ENCODE data around the gene KPNA4. TPM values are rescaled to one million over a fixed set of nuclear protein-coding genes. Genes with fewer than 3 reads are reported as not detected.

Gene KPNA4
- total RNA-seq, 1 donor from 2014 or later: 49.3 TPM

- intact Hi-C loops (cut with micrococcal nuclease): no loop called here
These were observed 67.2 kb downstream of the KPNA4 start for GRCh38 chr3:160498202-160498601.

GRCh38 chr3:160490166-160490565 is 75.2 kb downstream of the KPNA4 start:
- intact Hi-C loops (cut with micrococcal nuclease): no loop called here

GRCh38 chr3:160486459-160486869 is 78.9 kb downstream of the KPNA4 start:
- intact Hi-C loops (cut with micrococcal nuclease): loop anchor here (1.0 to 5.0 kb wide), 12 partner anchors 37 to 1224 kb away; partner anchors contain the start of genes C3orf80, IL12A and TRIM59

- intact Hi-C loops (cut with micrococcal nuclease): no loop called here
These were observed 82.6 kb downstream of the KPNA4 start for GRCh38 chr3:160482796-160483195.

GRCh38 chr3:160481856-160482255 is 83.5 kb downstream of the KPNA4 start:
- intact Hi-C loops (cut with micrococcal nuclease): no loop called here

- intact Hi-C loops (cut with micrococcal nuclease): no loop called here
These were observed 84.4 kb downstream of the KPNA4 start for GRCh38 chr3:160480931-160481330.

GRCh38 chr3:160479376-160479775 is 86.0 kb downstream of the KPNA4 start:
- intact Hi-C loops (cut with micrococcal nuclease): no loop called here

- intact Hi-C loops (cut with micrococcal nuclease): no loop called here
These were observed 87.0 kb downstream of the KPNA4 start for GRCh38 chr3:160478338-160478737.

GRCh38 chr3:160477750-160478149 is 87.6 kb downstream of the KPNA4 start:
- intact Hi-C loops (cut with micrococcal nuclease): no loop called here

GRCh38 chr3:160475884-160476283 is 89.5 kb downstream of the KPNA4 start:
- intact Hi-C loops (cut with micrococcal nuclease): no loop called here

- intact Hi-C loops (cut with micrococcal nuclease): no loop called here
These were observed 90.2 kb downstream of the KPNA4 start for GRCh38 chr3:160475153-160475552.

- intact Hi-C loops (cut with micrococcal nuclease): no loop called here
These were observed 90.9 kb downstream of the KPNA4 start for GRCh38 chr3:160474416-160474838.

- intact Hi-C loops (cut with micrococcal nuclease): no loop called here
These were observed 91.4 kb downstream of the KPNA4 start for GRCh38 chr3:160473978-160474377.

- intact Hi-C loops (cut with micrococcal nuclease): no loop called here
These were observed 92.2 kb downstream of the KPNA4 start for GRCh38 chr3:160473221-160473620.

- intact Hi-C loops (cut with micrococcal nuclease): no loop called here
These were observed 93.0 kb downstream of the KPNA4 start for GRCh38 chr3:160472344-160472743.

GRCh38 chr3:160471892-160472291 is 93.5 kb downstream of the KPNA4 start:
- intact Hi-C loops (cut with micrococcal nuclease): no loop called here

- intact Hi-C loops (cut with micrococcal nuclease): no loop called here
These were observed 95.2 kb downstream of the KPNA4 start for GRCh38 chr3:160470181-160470580.

GRCh38 chr3:160464971-160465370 is 100.4 kb downstream of the KPNA4 start:
- intact Hi-C loops (cut with micrococcal nuclease): no loop called here

- intact Hi-C loops (cut with micrococcal nuclease): no loop called here
These were observed 101.0 kb downstream of the KPNA4 start for GRCh38 chr3:160464321-160464720.

GRCh38 chr3:160460033-160460432 is 105.3 kb downstream of the KPNA4 start:
- intact Hi-C loops (cut with micrococcal nuclease): no loop called here

GRCh38 chr3:160459450-160459970 is 105.9 kb downstream of the KPNA4 start:
- intact Hi-C loops (cut with micrococcal nuclease): no loop called here

GRCh38 chr3:160458151-160458550 is 107.2 kb downstream of the KPNA4 start:
- intact Hi-C loops (cut with micrococcal nuclease): no loop called here

GRCh38 chr3:160455846-160456245 is 109.5 kb downstream of the KPNA4 start:
- intact Hi-C loops (cut with micrococcal nuclease): no loop called here

- intact Hi-C loops (cut with micrococcal nuclease): no loop called here
These were observed 110.4 kb downstream of the KPNA4 start for GRCh38 chr3:160454995-160455394.

All from T-helper 1 cell treated with Interleukin-12 subunit alpha and Interleukin-12 subunit beta and Interleukin-4 antibody, amounts not matched to agents 30 ng/mL and 1 ng/mL, for 36 hours (primary cell).